C4-2B (cell line): Measurements from ENCODE around the gene AK4.

ENCODE experiments used
- ZFX ChIP-seq: fragments of 450-650 bp; IDR thresholded peaks from 2 replicates; pipeline ENCODE4 v1.6.1; 2017
- TF ChIP-seq, protein P1 (sequence below): fragments of 450-650 bp; conservative IDR thresholded peaks from 2 replicates; pipeline ENCODE4 v1.5.1; 2017; ENCODE audit warnings: mild to moderate bottlenecking

DNA sequence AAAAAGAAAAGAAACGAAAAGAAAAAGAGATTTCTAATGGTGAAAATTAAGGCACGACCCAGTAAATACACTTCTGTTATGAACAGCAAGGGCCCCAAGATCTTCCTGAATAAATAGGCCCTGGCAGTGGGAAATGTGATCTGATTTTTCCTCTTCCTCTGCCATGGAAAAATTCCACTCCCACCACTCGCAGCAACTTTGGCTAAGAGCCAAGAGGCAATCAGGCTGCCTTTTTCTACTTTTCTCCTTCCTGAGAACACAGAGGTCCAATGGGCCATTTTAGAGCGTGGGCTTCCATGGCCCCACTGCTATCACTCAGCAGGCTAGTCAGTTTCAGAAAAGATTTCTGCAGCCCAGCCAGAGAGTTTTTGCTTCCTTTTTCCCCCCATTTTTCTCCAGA lies 33.7 kb upstream of the AK4 start:
- TF ChIP-seq, protein P1, sequence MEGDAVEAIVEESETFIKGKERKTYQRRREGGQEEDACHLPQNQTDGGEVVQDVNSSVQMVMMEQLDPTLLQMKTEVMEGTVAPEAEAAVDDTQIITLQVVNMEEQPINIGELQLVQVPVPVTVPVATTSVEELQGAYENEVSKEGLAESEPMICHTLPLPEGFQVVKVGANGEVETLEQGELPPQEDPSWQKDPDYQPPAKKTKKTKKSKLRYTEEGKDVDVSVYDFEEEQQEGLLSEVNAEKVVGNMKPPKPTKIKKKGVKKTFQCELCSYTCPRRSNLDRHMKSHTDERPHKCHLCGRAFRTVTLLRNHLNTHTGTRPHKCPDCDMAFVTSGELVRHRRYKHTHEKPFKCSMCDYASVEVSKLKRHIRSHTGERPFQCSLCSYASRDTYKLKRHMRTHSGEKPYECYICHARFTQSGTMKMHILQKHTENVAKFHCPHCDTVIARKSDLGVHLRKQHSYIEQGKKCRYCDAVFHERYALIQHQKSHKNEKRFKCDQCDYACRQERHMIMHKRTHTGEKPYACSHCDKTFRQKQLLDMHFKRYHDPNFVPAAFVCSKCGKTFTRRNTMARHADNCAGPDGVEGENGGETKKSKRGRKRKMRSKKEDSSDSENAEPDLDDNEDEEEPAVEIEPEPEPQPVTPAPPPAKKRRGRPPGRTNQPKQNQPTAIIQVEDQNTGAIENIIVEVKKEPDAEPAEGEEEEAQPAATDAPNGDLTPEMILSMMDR = no peak
- no peak for TF ChIP-seq ZFX
